Panc1 (cell line): ENCODE measurements around the gene ZFC3H1. TPM values are rescaled to one million over a fixed set of nuclear protein-coding genes. Genes with fewer than 3 reads are reported as not detected.
A peak's percentile ranks its signal among the peaks of the same experiment; 100 is the strongest.

Source experiments
- ATAC-seq: fragments of 200-7000 bp; cut with Tn5 transposase; 2 replicates; pipeline ENCODE4 v1.9.1; 2020; ENCODE audit warnings: mild to moderate bottlenecking, moderate library complexity
- BruUV-seq: library from RNA; stranded (reverse); fragments of 400-500 nt; replicated peaks from 2 replicates; lab custom pipeline; 2021; lab: Mats Ljungman, UMichigan
- CTCF ChIA-PET: fragments of 300-600 bp; sonication (Branson Sonifier 250); formaldehyde crosslinking; loops from one replicate; lab custom pipeline; 2022; ENCODE audit warnings: antibody characterized with exemption; lab: Charles Lee
- POLR2A ChIA-PET: fragments of 300-600 bp; sonication (Branson Sonifier 250); formaldehyde crosslinking; loops from one replicate; lab custom pipeline; 2022; ENCODE audit warnings: antibody characterized with exemption; lab: Charles Lee
- DNase-seq: peaks from one replicate; pipeline ENCODE4 v3.0.0-alpha.2; 2010; ENCODE audit warnings: low read depth, low spot score
- H3K27ac ChIP-seq: 2 replicates; pipeline ENCODE4 v1.5.1; 2011; ENCODE audit warnings: mild to moderate bottlenecking, low read length, inconsistent platforms
- H3K27me3 ChIP-seq: fragments of 200-500 bp; sonication (Bioruptor generic); 2 replicates; pipeline ENCODE4 v1.6.0; 2014; ENCODE audit warnings: low read length, inconsistent platforms; ENCODE audit not compliant: control insufficient read depth, insufficient read depth
- H3K36me3 ChIP-seq: fragments of 200-500 bp; sonication (Bioruptor generic); 2 replicates; pipeline ENCODE4 v1.5.1; 2014; ENCODE audit warnings: inconsistent platforms, mild to moderate bottlenecking, low read length, moderate library complexity; ENCODE audit not compliant: control insufficient read depth, insufficient read depth
- H3K4me1 ChIP-seq: 2 replicates; pipeline ENCODE4 v1.5.1; 2011; ENCODE audit warnings: inconsistent platforms, mild to moderate bottlenecking, low read length, moderate library complexity; ENCODE audit not compliant: control insufficient read depth, insufficient read depth
- H3K4me3 ChIP-seq, 2 experiments: 2 replicates each; pipeline ENCODE4 v1.5.1; 2011 to 2012; ENCODE audit warnings: low read depth in 2 of 2, low read length in 2 of 2, mild to moderate bottlenecking in 2 of 2, inconsistent platforms in 1 of 2, moderate library complexity in 1 of 2
- H3K9me3 ChIP-seq: fragments of 200-500 bp; sonication (Bioruptor generic); 2 replicates; pipeline ENCODE4 v1.5.1; 2014; ENCODE audit warnings: low read depth, mild to moderate bottlenecking, inconsistent platforms, low read length, moderate library complexity; ENCODE audit not compliant: control insufficient read depth, insufficient read depth
- POLR2AphosphoS5 ChIP-seq: IDR thresholded peaks from 2 replicates; pipeline ENCODE4 v1.6.1; 2012; ENCODE audit warnings: mild to moderate bottlenecking, low read depth, low read length, moderate library complexity
- REST ChIP-seq, 2 experiments: IDR thresholded peaks; 2 replicates each; pipeline ENCODE4 v1.6.1; 2011 to 2012; ENCODE audit warnings: low read depth in 2 of 2, control low read depth in 1 of 2, low read length in 1 of 2, mild to moderate bottlenecking in 1 of 2, moderate library complexity in 1 of 2; ENCODE audit not compliant: insufficient read depth in 1 of 2
- SIN3A ChIP-seq: IDR thresholded peaks from 2 replicates; pipeline ENCODE4 v1.6.1; 2012; ENCODE audit warnings: low read depth, mild to moderate bottlenecking, low read length, moderate library complexity, borderline replicate concordance; ENCODE audit not compliant: insufficient read depth
- TCF7L2 ChIP-seq: IDR thresholded peaks from 2 replicates; pipeline ENCODE4 v1.6.1; 2011; ENCODE audit warnings: mild to moderate bottlenecking, low read depth, low read length, inconsistent platforms
- in situ Hi-C: cut with HindIII; loops from 2 replicates; pipeline ENCODE4 v1.10.0; 2016; ENCODE audit warnings: low sequenced_read_pairs, low pct_unique_long_range_greater_than_20kb
- intact Hi-C: fragments of 100-400 bp; cut with micrococcal nuclease; formaldehyde crosslinking; loops from one replicate; pipeline ENCODE4 v1.10.0; 2022; ENCODE audit not compliant: unreplicated experiment
- total RNA-seq: library from RNA; stranded (reverse); gene quantifications from one replicate; pipeline ENCODE4 v1.2.1, GENCODE V29; 2021; ENCODE audit not compliant: unreplicated experiment
- TF ChIP-seq, protein P1 (sequence below): fragments of 450-650 bp; IDR thresholded peaks from 2 replicates; pipeline ENCODE4 v1.5.1; 2017; ENCODE audit warnings: mild to moderate bottlenecking

Gene ZFC3H1
- total RNA-seq, 1 experiment from 2014 or later, result 38.2 TPM

- no TSS peak for BruUV-seq
- H3K27me3 ChIP-seq, result no peaks in the 10 kb centered on the region
Measured at GRCh38 chr12:71685914-71686657, 22.4 kb upstream of the ZFC3H1 start, which contains the start of gene TMEM19. Gene TMEM19, plus strand, starts transcription at chr12:71686082. Its CDS starts 599 bp downstream, at chr12:71686681.

GRCh38 chr12:71685312-71685906, 21.8 kb upstream of the ZFC3H1 start:
- Histone ChIP-seq H3K4me1 (peaks cover 10% of the 10 kb centered on the region), H3K9me3 (no peaks in the 10 kb centered on the region), H3K36me3 (no peaks in the 10 kb centered on the region), H3K27me3 (no peaks in the 10 kb centered on the region), H3K4me3 (peak overlapping the region; percentile 76), H3K27ac (peak overlapping the region; percentile 96)
- POLR2A ChIA-PET, result interaction anchor here (0.6 to 1.8 kb wide), 2 partner anchors 21 to 73 kb away, joined by 6 to 16 read pairs; partner anchors contain the start of genes THAP2 and ZFC3H1
- no TSS peak for BruUV-seq
- in situ Hi-C loops, result no loop called here
- intact Hi-C loops, result no loop called here
- no peak for DNase-seq
- CTCF ChIA-PET, result interaction anchor here (1.9 kb wide), 1 partner anchor 62 kb away, joined by 10 read pairs; no protein-coding TSS in a partner anchor
- ATAC-seq, result no peak
- TF ChIP-seq REST (IDR thresholded peaks at IDR 0.05; ENCODE audit: insufficient read depth in 1 of 2, low read depth in 2 of 2, low read length in 1 of 2) (no peak), POLR2AphosphoS5 (no peak), TCF7L2 (no peak), SIN3A (no peak)

More at GRCh38 chr12:71685914-71686657, 22.4 kb upstream of the ZFC3H1 start, which contains the start of gene TMEM19:
- TF ChIP-seq, protein P1, sequence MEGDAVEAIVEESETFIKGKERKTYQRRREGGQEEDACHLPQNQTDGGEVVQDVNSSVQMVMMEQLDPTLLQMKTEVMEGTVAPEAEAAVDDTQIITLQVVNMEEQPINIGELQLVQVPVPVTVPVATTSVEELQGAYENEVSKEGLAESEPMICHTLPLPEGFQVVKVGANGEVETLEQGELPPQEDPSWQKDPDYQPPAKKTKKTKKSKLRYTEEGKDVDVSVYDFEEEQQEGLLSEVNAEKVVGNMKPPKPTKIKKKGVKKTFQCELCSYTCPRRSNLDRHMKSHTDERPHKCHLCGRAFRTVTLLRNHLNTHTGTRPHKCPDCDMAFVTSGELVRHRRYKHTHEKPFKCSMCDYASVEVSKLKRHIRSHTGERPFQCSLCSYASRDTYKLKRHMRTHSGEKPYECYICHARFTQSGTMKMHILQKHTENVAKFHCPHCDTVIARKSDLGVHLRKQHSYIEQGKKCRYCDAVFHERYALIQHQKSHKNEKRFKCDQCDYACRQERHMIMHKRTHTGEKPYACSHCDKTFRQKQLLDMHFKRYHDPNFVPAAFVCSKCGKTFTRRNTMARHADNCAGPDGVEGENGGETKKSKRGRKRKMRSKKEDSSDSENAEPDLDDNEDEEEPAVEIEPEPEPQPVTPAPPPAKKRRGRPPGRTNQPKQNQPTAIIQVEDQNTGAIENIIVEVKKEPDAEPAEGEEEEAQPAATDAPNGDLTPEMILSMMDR, result peak; percentile 68
- TF ChIP-seq SIN3A (peak; percentile 43; the same call in 1 of the 2 replicates), TCF7L2 (no peak), POLR2AphosphoS5 (peak; percentile 89), REST (IDR thresholded peaks at IDR 0.05; ENCODE audit: insufficient read depth in 1 of 2, low read depth in 2 of 2, low read length in 1 of 2) (no peak)
- ATAC-seq (peak; percentile 98), DNase-seq (no peak)
- Histone ChIP-seq H3K9me3 (no peaks in the 10 kb centered on the region), H3K27ac (peak within 1 kb of the TSS; percentile 96), H3K4me1 (peaks cover 10% of the 10 kb centered on the region), H3K36me3 (no peaks in the 10 kb centered on the region), H3K4me3 (peak within 1 kb of the TSS; percentile 76)
- intact Hi-C loops, result no loop called here
- POLR2A ChIA-PET, result interaction anchor here (0.6 to 1.8 kb wide), 2 partner anchors 22 to 73 kb away, joined by 6 to 16 read pairs; partner anchors contain the start of genes THAP2 and ZFC3H1
- CTCF ChIA-PET, result interaction anchor here (1.9 kb wide), 1 partner anchor 61 kb away, joined by 10 read pairs; no protein-coding TSS in a partner anchor
- in situ Hi-C loops, result no loop called here
